Dendritic cell treated with granulocyte-macrophage colony-stimulating factor and Interleukin-4, amounts not matched to agents 40 ng/mL and 50 ng/mL, for 4 days (primary cell): ENCODE data around the gene THUMPD1.
"Not testable (repeated sequence)": the region's sequence is repeated elsewhere in the genome, so short reads cannot be mapped to it uniquely, and the experiment has no call there.

Experiments used
- H3K27ac Mint-ChIP-seq: one replicate; pipeline ENCODE4 v1.8.0; 2022; ENCODE audit warnings: mild to moderate bottlenecking, mixed read lengths
- H3K27me3 Mint-ChIP-seq: one replicate; pipeline ENCODE4 v1.8.0; 2022; ENCODE audit warnings: mild to moderate bottlenecking, mixed read lengths
- H3K36me3 Mint-ChIP-seq: one replicate; pipeline ENCODE4 v1.8.0; 2022; ENCODE audit warnings: low read depth, mixed read lengths
- H3K4me1 Mint-ChIP-seq: one replicate; pipeline ENCODE4 v1.8.0; 2022; ENCODE audit warnings: low read depth, mixed read lengths
- H3K4me3 Mint-ChIP-seq: one replicate; pipeline ENCODE4 v1.8.0; 2022; ENCODE audit warnings: mild to moderate bottlenecking, moderate library complexity, mixed read lengths
- H3K9me3 Mint-ChIP-seq: one replicate; pipeline ENCODE4 v1.8.0; 2022; ENCODE audit warnings: mixed read lengths
- intact Hi-C: fragments of 100-400 bp; cut with micrococcal nuclease; formaldehyde crosslinking; loops from one replicate; pipeline ENCODE4 v1.15.0; 2022

THUMPD1 gene

GRCh38 chr16:20763461-20764232 lies 22.0 kb upstream of the THUMPD1 start, which contains the start of gene ACSM3:
ACSM3 (plus strand) TSS chr16:20764014; CDS start chr16:20770035, 6,021 bp downstream.
- H3K27me3 Mint-ChIP-seq, result no peaks in the 10 kb centered on the region
- H3K36me3 Mint-ChIP-seq, result peaks cover 7% of the 10 kb centered on the region
- H3K27ac Mint-ChIP-seq, result peak within 1 kb of the TSS; percentile 84
- H3K9me3 Mint-ChIP-seq, result peaks cover 18% of the 10 kb centered on the region
- peak within 1 kb of the TSS; percentile 83 for H3K4me3 Mint-ChIP-seq
- intact Hi-C loops, result no loop called here
- peaks cover 33% of the 10 kb centered on the region for H3K4me1 Mint-ChIP-seq

DNA sequence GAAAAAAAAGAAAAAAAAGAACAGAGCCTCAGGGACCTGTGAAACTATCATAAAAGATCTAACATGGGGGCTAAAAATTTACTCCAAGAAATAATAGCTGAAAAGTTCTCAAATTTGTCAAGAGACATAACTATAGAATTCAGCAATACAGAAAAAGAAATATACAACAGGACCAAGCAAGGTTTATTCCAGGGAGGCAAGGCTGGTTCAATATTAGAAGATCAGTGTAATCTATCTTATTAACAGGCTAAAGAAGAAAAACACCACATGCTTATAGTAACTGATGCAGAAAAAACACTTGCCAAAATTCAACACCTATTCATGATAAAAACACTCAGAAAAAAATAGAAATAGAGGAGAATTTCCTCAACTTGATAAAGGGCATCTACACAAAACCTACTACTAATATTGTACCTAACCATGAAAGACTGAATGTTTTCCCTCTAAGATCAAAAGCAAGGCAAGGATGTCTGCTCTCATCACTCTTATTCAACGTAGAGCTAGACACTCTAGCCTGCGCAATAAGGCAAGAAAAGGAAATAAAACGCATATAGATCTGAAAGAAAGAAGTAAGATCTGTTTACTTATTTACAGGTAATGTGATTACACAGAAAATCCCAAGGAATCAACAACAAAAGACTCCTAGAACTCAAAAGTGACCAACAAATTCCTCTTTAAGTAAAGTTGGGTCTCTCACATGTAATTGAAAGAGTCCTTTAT lies 20.9 kb upstream of the THUMPD1 start:
- intact Hi-C loops, result no loop called here
- no peak overlapping the region for H3K4me3 Mint-ChIP-seq
- peaks cover 33% of the 10 kb centered on the region for H3K4me1 Mint-ChIP-seq
- H3K36me3 Mint-ChIP-seq, result peaks cover 7% of the 10 kb centered on the region
- H3K9me3 Mint-ChIP-seq, result peaks cover 18% of the 10 kb centered on the region
- no peaks in the 10 kb centered on the region for H3K27me3 Mint-ChIP-seq
- peak overlapping the region; percentile 84 for H3K27ac Mint-ChIP-seq

DNA sequence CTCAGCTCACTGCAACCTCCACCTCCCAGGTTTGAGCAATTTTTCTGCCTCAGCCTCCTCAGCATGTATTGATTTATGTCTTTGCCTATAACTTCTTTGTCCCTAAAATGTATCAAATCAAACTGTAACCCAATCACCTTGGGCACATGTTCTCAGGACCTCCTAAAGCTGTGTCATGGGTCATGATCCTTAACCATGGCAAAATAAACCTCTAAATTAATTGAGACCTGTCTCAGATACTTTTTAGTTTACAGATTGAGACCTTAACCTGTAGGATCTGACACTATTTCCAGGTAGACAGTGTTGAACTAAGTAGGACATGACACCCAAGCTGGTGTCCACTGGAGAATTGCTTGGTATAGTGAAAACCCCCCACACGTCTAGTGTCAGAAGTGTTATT lies 19.6 kb upstream of the THUMPD1 start:
- Mint-ChIP-seq H3K9me3 (peaks cover 18% of the 10 kb centered on the region), H3K4me1 (peaks cover 33% of the 10 kb centered on the region), H3K27me3 (no peaks in the 10 kb centered on the region), H3K36me3 (peaks cover 7% of the 10 kb centered on the region), H3K4me3 (no peak overlapping the region), H3K27ac (no peak overlapping the region)
- intact Hi-C loops, result no loop called here

DNA sequence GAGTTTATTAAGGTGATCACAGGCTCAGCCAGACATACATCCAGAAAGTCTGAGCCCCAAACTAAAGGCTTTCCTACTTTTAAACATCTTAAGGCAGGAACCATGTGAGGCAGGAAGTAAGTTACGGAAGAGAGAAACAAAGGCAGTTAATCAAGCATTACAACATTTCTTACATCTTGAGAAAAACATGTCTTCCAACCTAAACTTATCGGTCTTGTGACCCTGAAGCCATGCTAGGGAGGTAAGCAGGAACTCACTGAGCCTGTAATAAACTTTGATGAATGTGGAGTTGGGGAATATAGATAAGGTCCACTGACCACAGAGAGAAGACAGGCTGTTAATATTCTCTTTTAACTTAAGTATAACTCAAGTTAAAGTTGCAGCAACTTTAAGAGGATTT lies 18.7 kb upstream of the THUMPD1 start:
- Mint-ChIP-seq H3K36me3 (peaks cover 7% of the 10 kb centered on the region), H3K27me3 (no peaks in the 10 kb centered on the region), H3K4me1 (peaks cover 33% of the 10 kb centered on the region), H3K4me3 (no peak overlapping the region), H3K27ac (no peak overlapping the region), H3K9me3 (peaks cover 18% of the 10 kb centered on the region)
- intact Hi-C loops, result no loop called here

- H3K27ac Mint-ChIP-seq, intact Hi-C loops, H3K4me3 Mint-ChIP-seq, H3K27me3 Mint-ChIP-seq, H3K36me3 Mint-ChIP-seq, H3K4me1 Mint-ChIP-seq: not testable (repeated sequence)
- H3K9me3 Mint-ChIP-seq, result peaks cover 11% of the 10 kb centered on the region
Measured at GRCh38 chr16:20755799-20756198, 14.2 kb upstream of the THUMPD1 start.

- Mint-ChIP-seq H3K4me3 (no peak overlapping the region), H3K9me3 (peaks cover 6% of the 10 kb centered on the region), H3K36me3 (no peaks in the 10 kb centered on the region), H3K27me3 (no peaks in the 10 kb centered on the region), H3K4me1 (peaks cover 3% of the 10 kb centered on the region), H3K27ac (no peak overlapping the region)
- intact Hi-C loops, result no loop called here
Measured at GRCh38 chr16:20755238-20755637, 13.6 kb upstream of the THUMPD1 start.

DNA sequence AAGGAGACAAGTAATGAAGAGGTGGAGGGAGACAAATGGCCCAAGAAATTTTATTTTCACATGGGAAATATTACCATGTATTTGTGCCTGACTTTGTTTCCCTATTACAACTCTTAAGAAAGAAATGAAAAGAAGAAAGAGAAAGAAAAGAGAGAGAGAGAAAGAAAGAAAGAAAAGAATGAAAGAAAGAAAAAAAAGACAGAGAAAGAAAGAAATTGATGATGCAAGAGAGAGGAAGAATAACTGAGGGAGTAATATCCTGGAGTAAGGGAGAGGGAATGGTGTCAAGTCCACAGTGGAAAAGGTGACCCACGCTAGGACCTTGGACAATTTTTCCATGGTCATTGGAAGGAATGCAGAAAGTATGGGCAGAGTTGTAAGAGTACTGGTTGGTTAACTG lies 12.1 kb upstream of the THUMPD1 start:
- H3K27me3 Mint-ChIP-seq, result no peaks in the 10 kb centered on the region
- no peaks in the 10 kb centered on the region for H3K36me3 Mint-ChIP-seq
- H3K4me3 Mint-ChIP-seq, result no peak overlapping the region
- no peaks in the 10 kb centered on the region for H3K4me1 Mint-ChIP-seq
- H3K27ac Mint-ChIP-seq, result no peak overlapping the region
- intact Hi-C loops, result no loop called here
- H3K9me3 Mint-ChIP-seq, result no peaks in the 10 kb centered on the region

DNA sequence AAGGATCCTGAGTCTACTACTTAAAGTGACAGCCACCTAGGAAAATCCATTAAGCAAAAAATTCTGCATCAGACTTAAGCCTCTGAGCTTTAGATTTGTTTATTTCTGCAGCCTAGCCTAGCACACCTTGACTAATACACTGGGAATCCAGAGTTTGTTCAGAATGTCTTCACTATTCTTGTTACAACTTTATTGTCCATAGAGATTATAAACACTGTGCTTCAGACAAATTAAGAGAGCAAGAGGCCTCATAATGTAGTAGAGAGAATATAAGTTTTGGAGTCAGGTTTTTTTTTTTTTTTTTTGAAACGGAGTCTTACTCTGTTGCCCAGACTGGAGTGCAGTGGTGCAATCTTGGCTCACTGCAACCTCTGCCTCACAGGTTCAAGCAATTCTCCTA lies 8.9 kb upstream of the THUMPD1 start:
- H3K4me3 Mint-ChIP-seq, result no peak overlapping the region
- H3K36me3 Mint-ChIP-seq, result peaks cover 10% of the 10 kb centered on the region
- H3K27me3 Mint-ChIP-seq, result no peaks in the 10 kb centered on the region
- H3K9me3 Mint-ChIP-seq, result peaks cover 12% of the 10 kb centered on the region
- peaks cover 11% of the 10 kb centered on the region for H3K4me1 Mint-ChIP-seq
- intact Hi-C loops, result no loop called here
- H3K27ac Mint-ChIP-seq, result no peak overlapping the region

GRCh38 chr16:20749474-20749873 lies 7.9 kb upstream of the THUMPD1 start:
- Mint-ChIP-seq H3K4me1 (peaks cover 19% of the 10 kb centered on the region), H3K4me3 (no peak overlapping the region), H3K36me3 (peaks cover 10% of the 10 kb centered on the region), H3K27ac (no peak overlapping the region), H3K27me3 (no peaks in the 10 kb centered on the region), H3K9me3 (peaks cover 12% of the 10 kb centered on the region)
- intact Hi-C loops, result no loop called here

DNA sequence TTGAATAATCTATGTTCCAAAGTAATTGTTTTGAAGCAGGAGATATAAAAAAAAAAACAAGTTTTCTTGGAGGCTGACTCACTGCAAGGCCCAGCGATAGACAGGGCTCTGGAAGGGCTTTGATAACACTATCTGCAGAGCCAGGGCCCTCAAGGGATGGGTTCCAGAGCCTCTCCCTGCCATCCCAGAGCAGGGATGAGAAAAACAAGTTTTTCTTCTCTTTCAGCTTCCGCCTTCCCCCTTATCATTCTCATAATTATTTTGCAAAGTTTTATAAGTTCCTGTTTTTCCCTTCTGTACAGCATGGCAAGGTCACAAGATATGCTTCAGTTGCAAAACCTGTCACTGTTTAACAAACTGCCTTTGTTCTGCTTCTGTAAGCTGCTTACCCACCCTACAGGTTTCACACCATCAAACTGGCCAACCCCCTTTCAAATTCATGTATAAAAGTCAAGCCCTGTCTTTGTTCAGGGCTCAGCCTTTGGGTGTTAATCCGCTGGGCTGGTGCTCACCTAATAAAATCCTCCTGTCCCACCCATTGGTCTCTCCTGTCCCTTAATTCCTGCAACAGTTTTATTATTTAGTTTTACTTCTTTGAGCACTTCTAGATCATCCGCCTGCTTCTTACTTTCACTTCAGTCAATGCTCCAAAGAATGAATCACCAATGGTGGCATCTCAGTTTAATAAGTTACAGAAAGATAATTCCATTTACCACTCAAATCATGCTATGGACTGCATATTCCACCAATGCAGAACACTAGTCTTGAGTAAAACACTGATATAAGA lies 5.6 kb upstream of the THUMPD1 start:
- H3K9me3 Mint-ChIP-seq, result peaks cover 12% of the 10 kb centered on the region
- H3K4me1 Mint-ChIP-seq, result peaks cover 21% of the 10 kb centered on the region
- peaks cover 10% of the 10 kb centered on the region for H3K36me3 Mint-ChIP-seq
- no peaks in the 10 kb centered on the region for H3K27me3 Mint-ChIP-seq
- intact Hi-C loops, result no loop called here
- H3K4me3 Mint-ChIP-seq, result no peak overlapping the region
- peak overlapping the region; percentile 48 for H3K27ac Mint-ChIP-seq

GRCh38 chr16:20746461-20746860 lies 4.8 kb upstream of the THUMPD1 start:
- H3K4me1 Mint-ChIP-seq, result peaks cover 21% of the 10 kb centered on the region
- peaks cover 11% of the 10 kb centered on the region for H3K36me3 Mint-ChIP-seq
- no peaks in the 10 kb centered on the region for H3K27me3 Mint-ChIP-seq
- H3K9me3 Mint-ChIP-seq, result peaks cover 12% of the 10 kb centered on the region
- intact Hi-C loops, result no loop called here
- no peak overlapping the region for H3K27ac Mint-ChIP-seq
- H3K4me3 Mint-ChIP-seq, result no peak overlapping the region

- Mint-ChIP-seq H3K36me3 (peaks cover 19% of the 10 kb centered on the region), H3K27ac (peak overlapping the region; percentile 75), H3K4me1 (peaks cover 29% of the 10 kb centered on the region), H3K9me3 (peaks cover 12% of the 10 kb centered on the region), H3K27me3 (no peaks in the 10 kb centered on the region), H3K4me3 (no peak overlapping the region)
- intact Hi-C loops, result no loop called here
Measured at GRCh38 chr16:20744922-20745440, 3.4 kb upstream of the THUMPD1 start.

- Mint-ChIP-seq H3K27ac (no peak overlapping the region), H3K4me1 (peaks cover 31% of the 10 kb centered on the region), H3K9me3 (peaks cover 12% of the 10 kb centered on the region), H3K4me3 (no peak overlapping the region), H3K36me3 (peaks cover 25% of the 10 kb centered on the region), H3K27me3 (no peaks in the 10 kb centered on the region)
- intact Hi-C loops, result no loop called here
Measured at GRCh38 chr16:20743591-20743990, 2.0 kb upstream of the THUMPD1 start.
